Neural cell (in vitro differentiated cells): ENCODE data around the gene MS4A18. TPM values are rescaled to one million over a fixed set of nuclear protein-coding genes. Genes with fewer than 3 reads are reported as not detected.
"Not testable (repeated sequence)": the region's sequence is repeated elsewhere in the genome, so short reads cannot be mapped to it uniquely, and the experiment has no call there.

Experiments used
- H2AFZ ChIP-seq: fragments of 200-600, 300-800 bp; sonication (generic), shearing (Covaris generic); 2 replicates; pipeline ENCODE4 v1.6.0; 2014; ENCODE audit warnings: low read depth, mild to moderate bottlenecking, antibody characterized with exemption, low read length, moderate library complexity
- H3F3A ChIP-seq: fragments of 200-600 bp; shearing (Covaris generic); 2 replicates; pipeline ENCODE4 v1.6.1; 2016; ENCODE audit warnings: mild to moderate bottlenecking, moderate library complexity, mixed read lengths, antibody characterized with exemption, low read length; ENCODE audit not compliant: insufficient read depth, poor library complexity, severe bottlenecking
- H3K27ac ChIP-seq: fragments of 200-600, 300-800 bp; sonication (generic), shearing (Covaris generic); 2 replicates; pipeline ENCODE4 v1.5.1; 2014; ENCODE audit warnings: mild to moderate bottlenecking, low read length, moderate library complexity
- H3K27me3 ChIP-seq: fragments of 300-800, 200-600 bp; sonication (generic), shearing (Covaris generic); 2 replicates; pipeline ENCODE4 v1.6.0; 2014; ENCODE audit warnings: mild to moderate bottlenecking, low read depth, low read length, moderate library complexity; ENCODE audit not compliant: insufficient read depth
- H3K36me3 ChIP-seq: fragments of 300-800, 200-600 bp; sonication (generic), shearing (Covaris generic); 2 replicates; pipeline ENCODE4 v1.5.1; 2014; ENCODE audit warnings: mild to moderate bottlenecking, antibody characterized with exemption, low read length, moderate library complexity; ENCODE audit not compliant: insufficient read depth
- H3K4me2 ChIP-seq: fragments of 300-800, 200-600 bp; sonication (generic), shearing (Covaris generic); 2 replicates; pipeline ENCODE4 v1.6.0; 2014; ENCODE audit warnings: mild to moderate bottlenecking, low read length
- H3K4me3 ChIP-seq: fragments of 300-800, 200-600 bp; sonication (generic), shearing (Covaris generic); 2 replicates; pipeline ENCODE4 v1.5.1; 2014; ENCODE audit warnings: mild to moderate bottlenecking, low read length, moderate library complexity
- H3K79me2 ChIP-seq: fragments of 200-600 bp; shearing (Covaris generic); replicated peaks from 2 replicates; pipeline ENCODE4 v1.6.0; 2014; ENCODE audit warnings: mild to moderate bottlenecking, low read length, moderate library complexity; ENCODE audit not compliant: insufficient read depth
- H3K9ac ChIP-seq: fragments of 300-800, 200-600 bp; sonication (generic), shearing (Covaris generic); 2 replicates; pipeline ENCODE4 v1.6.1; 2016; ENCODE audit warnings: mild to moderate bottlenecking, low read length, mixed read lengths
- H3K9me2 ChIP-seq: fragments of 200-600 bp; shearing (Covaris generic); 2 replicates; pipeline ENCODE4 v1.6.1; 2016; ENCODE audit warnings: mild to moderate bottlenecking, low read length, mixed read lengths; ENCODE audit not compliant: insufficient read depth
- H3K9me3 ChIP-seq: fragments of 200-600, 300-800 bp; sonication (generic), shearing (Covaris generic); 2 replicates; pipeline ENCODE4 v1.6.1; 2016; ENCODE audit warnings: mild to moderate bottlenecking, mixed run types, low read length, moderate library complexity, mixed read lengths
- H4K20me1 ChIP-seq: fragments of 200-600 bp; shearing (Covaris generic); 2 replicates; pipeline ENCODE4 v1.6.1; 2016; ENCODE audit warnings: mild to moderate bottlenecking, mixed run types; ENCODE audit not compliant: insufficient read depth
- CTCF ChIP-seq: fragments of 450-650 bp; IDR thresholded peaks from 2 replicates; pipeline ENCODE4 v1.5.1; 2014; ENCODE audit warnings: antibody characterized with exemption, mild to moderate bottlenecking, moderate library complexity; ENCODE audit not compliant: poor library complexity, severe bottlenecking
- EP300 ChIP-seq: fragments of 450-650 bp; conservative IDR thresholded peaks from 2 replicates; pipeline ENCODE4 v1.6.1; 2014; ENCODE audit warnings: antibody characterized with exemption, mild to moderate bottlenecking, moderate library complexity; ENCODE audit not compliant: poor library complexity, severe bottlenecking
- EZH2 ChIP-seq: fragments of 200-600, 300-800 bp; shearing (Covaris generic), sonication (generic); IDR thresholded peaks from 2 replicates; pipeline ENCODE4 v1.6.1; 2014; ENCODE audit warnings: antibody characterized with exemption, low read length, borderline replicate concordance, mild to moderate bottlenecking; ENCODE audit not compliant: insufficient read depth, poor library complexity, severe bottlenecking
- MXI1 ChIP-seq: fragments of 450-650 bp; conservative IDR thresholded peaks from 2 replicates; pipeline ENCODE4 v1.6.1; 2014; ENCODE audit warnings: antibody characterized with exemption, mild to moderate bottlenecking; ENCODE audit not compliant: poor library complexity, severe bottlenecking
- POLR2AphosphoS5 ChIP-seq: IDR thresholded peaks from 2 replicates; pipeline ENCODE4 v1.6.1; 2012
- RAD21 ChIP-seq: fragments of 450-650 bp; conservative IDR thresholded peaks from 2 replicates; pipeline ENCODE4 v1.6.1; 2014; ENCODE audit warnings: antibody characterized with exemption, mild to moderate bottlenecking, moderate library complexity
- SMC3 ChIP-seq: fragments of 450-650 bp; conservative IDR thresholded peaks from 2 replicates; pipeline ENCODE4 v1.6.1; 2014; ENCODE audit warnings: antibody characterized with exemption, mild to moderate bottlenecking, moderate library complexity; ENCODE audit not compliant: poor library complexity
- TAF1 ChIP-seq: IDR thresholded peaks from 2 replicates; pipeline ENCODE4 v1.6.1; 2012; ENCODE audit warnings: low read depth
- polyA minus RNA-seq: library from RNA; depleted of rRNA, polyadenylated mRNA; stranded (reverse); fragments of >200 nt; gene quantifications from 2 replicates; pipeline ENCODE4 v1.2.3, GENCODE V29; 2014
- polyA plus RNA-seq: library from polyadenylated mRNA; depleted of rRNA; stranded (reverse); fragments of >200 nt; gene quantifications from 2 replicates; pipeline ENCODE4 v1.2.3, GENCODE V29; 2014
- TF ChIP-seq, protein P1 (sequence below): IDR thresholded peaks from 2 replicates; pipeline ENCODE4 v1.6.1; 2012; ENCODE audit warnings: borderline replicate concordance

MS4A18 gene
- polyA plus RNA-seq (not detected in 2 replicates), polyA minus RNA-seq (not detected in 2 replicates)

DNA sequence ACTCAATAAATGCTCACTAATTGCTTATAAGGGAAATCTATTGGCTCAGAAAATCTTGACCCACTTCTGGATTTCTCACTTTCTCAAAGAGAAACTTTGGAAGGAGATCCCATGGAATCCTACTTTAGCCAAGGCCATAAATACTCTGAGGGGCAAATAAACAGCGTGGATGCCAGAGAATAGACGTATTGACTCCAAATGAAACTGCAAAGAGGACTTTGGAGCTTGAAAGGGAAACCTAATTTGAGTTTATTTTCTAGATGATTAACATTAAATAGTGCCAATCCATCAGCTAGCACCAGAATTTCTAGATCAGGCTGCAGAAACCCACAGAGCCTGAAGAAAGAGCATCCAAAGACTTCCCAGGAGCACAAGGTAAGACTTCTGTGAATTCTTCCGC is at the start of gene MS4A18:
MS4A18 (plus strand) TSS at position 301 of the 400 bp plus-strand sequence.
- H2AFZ ChIP-seq = no peak within 1 kb of the TSS
- no peak within 1 kb of the TSS for H3K4me3 ChIP-seq
- H3K9me3 ChIP-seq = no peaks in the 10 kb centered on the region
- H3K27me3 ChIP-seq = no peaks in the 10 kb centered on the region
- no peaks in the 10 kb centered on the region for H4K20me1 ChIP-seq
- H3K4me2 ChIP-seq = no peak within 1 kb of the TSS
- no peak within 1 kb of the TSS for H3K9ac ChIP-seq
- H3F3A ChIP-seq = no peaks in the 10 kb centered on the region
- no peak within 1 kb of the TSS for H3K27ac ChIP-seq
- no peaks in the 10 kb centered on the region for H3K36me3 ChIP-seq
- H3K9me2 ChIP-seq = no peaks in the 10 kb centered on the region
- H3K79me2 ChIP-seq = no peaks in the 10 kb centered on the region
- TF ChIP-seq, protein P1, sequence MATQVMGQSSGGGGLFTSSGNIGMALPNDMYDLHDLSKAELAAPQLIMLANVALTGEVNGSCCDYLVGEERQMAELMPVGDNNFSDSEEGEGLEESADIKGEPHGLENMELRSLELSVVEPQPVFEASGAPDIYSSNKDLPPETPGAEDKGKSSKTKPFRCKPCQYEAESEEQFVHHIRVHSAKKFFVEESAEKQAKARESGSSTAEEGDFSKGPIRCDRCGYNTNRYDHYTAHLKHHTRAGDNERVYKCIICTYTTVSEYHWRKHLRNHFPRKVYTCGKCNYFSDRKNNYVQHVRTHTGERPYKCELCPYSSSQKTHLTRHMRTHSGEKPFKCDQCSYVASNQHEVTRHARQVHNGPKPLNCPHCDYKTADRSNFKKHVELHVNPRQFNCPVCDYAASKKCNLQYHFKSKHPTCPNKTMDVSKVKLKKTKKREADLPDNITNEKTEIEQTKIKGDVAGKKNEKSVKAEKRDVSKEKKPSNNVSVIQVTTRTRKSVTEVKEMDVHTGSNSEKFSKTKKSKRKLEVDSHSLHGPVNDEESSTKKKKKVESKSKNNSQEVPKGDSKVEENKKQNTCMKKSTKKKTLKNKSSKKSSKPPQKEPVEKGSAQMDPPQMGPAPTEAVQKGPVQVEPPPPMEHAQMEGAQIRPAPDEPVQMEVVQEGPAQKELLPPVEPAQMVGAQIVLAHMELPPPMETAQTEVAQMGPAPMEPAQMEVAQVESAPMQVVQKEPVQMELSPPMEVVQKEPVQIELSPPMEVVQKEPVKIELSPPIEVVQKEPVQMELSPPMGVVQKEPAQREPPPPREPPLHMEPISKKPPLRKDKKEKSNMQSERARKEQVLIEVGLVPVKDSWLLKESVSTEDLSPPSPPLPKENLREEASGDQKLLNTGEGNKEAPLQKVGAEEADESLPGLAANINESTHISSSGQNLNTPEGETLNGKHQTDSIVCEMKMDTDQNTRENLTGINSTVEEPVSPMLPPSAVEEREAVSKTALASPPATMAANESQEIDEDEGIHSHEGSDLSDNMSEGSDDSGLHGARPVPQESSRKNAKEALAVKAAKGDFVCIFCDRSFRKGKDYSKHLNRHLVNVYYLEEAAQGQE = no peak
- TF ChIP-seq MXI1 (no peak), TAF1 (no peak), EZH2 (no peak), RAD21 (no peak), CTCF (no peak)

- H3K27me3 ChIP-seq, H3K9me2 ChIP-seq, H3K36me3 ChIP-seq, H2AFZ ChIP-seq, H3K9ac ChIP-seq, H3K9me3 ChIP-seq, H3K27ac ChIP-seq, H4K20me1 ChIP-seq, H3K4me2 ChIP-seq, H3K79me2 ChIP-seq, H3F3A ChIP-seq, H3K4me3 ChIP-seq: not testable (repeated sequence)
Observed at GRCh38 chr11:60678231-60678630, 46.3 kb upstream of the MS4A18 start.

GRCh38 chr11:60679879-60680278 is 44.6 kb upstream of the MS4A18 start:
- Histone ChIP-seq H2AFZ (no peak overlapping the region), H4K20me1 (no peaks in the 10 kb centered on the region), H3K27me3 (no peaks in the 10 kb centered on the region), H3K9ac (no peak overlapping the region), H3K9me2 (no peaks in the 10 kb centered on the region), H3K27ac (no peak overlapping the region), H3K9me3 (no peaks in the 10 kb centered on the region), H3K36me3 (no peaks in the 10 kb centered on the region), H3K4me2 (no peak overlapping the region), H3K79me2 (no peaks in the 10 kb centered on the region), H3F3A (no peaks in the 10 kb centered on the region), H3K4me3 (no peak overlapping the region)
- TF ChIP-seq TAF1 = no peak
- no peak for TF ChIP-seq MXI1
- no peak for TF ChIP-seq EZH2
- TF ChIP-seq EP300 = no peak
- TF ChIP-seq, protein P1 = no peak
- no peak for TF ChIP-seq RAD21
- no peak for TF ChIP-seq CTCF
- no peak for TF ChIP-seq POLR2AphosphoS5
- TF ChIP-seq SMC3 = no peak
